GM12892 (cell line): ENCODE results near the gene MYLK.
"Not testable (repeated sequence)": the region's sequence is repeated elsewhere in the genome, so short reads cannot be mapped to it uniquely, and the experiment has no call there.

Experiments
- DNase-seq: peaks from one replicate; pipeline ENCODE4 v3.0.0; 2011; ENCODE audit not compliant: insufficient read length
- FAIRE-seq: peaks from 2 replicates; lab custom pipeline; 2011; peaks lifted over from hg19 to GRCh38; lab: Jason Lieb, UNC
- POLR2A ChIP-seq: IDR thresholded peaks from 2 replicates; pipeline ENCODE4 v1.6.1; 2011; ENCODE audit warnings: low read depth, low read length, control low read depth
- POLR2AphosphoS5 ChIP-seq: IDR thresholded peaks from 2 replicates; pipeline ENCODE4 v1.6.1; 2011; ENCODE audit warnings: low read depth, low read length, control low read depth
- TAF1 ChIP-seq: IDR thresholded peaks from 2 replicates; pipeline ENCODE4 v1.6.1; 2011; ENCODE audit warnings: low read depth, mild to moderate bottlenecking, control low read depth, low read length, borderline replicate concordance

MYLK gene

DNA sequence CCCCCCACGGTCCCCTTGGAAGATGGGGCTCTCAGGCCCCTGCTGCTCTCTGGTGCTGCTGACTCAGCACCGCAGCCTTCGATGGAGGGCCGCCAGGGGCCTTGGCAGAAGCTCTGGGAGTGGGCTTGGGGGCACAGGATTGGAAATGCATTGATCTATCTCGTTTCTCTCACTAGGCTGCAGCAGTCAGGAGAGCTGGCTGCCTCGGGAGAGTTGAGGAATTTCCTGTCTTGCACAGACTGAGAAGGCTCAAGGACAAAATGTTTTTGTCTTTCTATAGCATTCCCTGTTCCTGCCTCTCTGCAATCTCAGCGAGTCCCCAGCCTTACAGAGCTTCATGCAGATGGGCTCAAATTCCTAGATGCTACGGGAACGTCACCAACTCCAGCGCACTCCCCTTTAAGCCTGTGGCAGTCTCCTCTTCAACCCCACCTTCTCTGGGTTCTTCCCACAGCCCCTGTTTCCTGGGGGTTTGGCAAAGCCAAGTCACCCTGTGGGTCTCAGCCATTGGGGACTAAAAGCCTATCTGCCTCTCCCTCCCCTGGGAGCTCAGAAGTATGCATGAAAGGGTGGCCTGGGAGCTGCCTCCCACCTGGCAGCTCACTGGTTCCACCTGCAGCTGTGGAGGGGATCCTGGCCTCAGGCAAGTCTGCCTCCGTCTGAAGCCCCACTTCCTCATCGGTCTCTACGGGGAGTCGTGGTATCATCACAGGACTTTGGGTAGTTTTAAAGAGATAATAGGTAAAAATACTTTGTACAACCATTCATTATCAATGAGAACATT is 171.9 kb downstream of the MYLK start:
- DNase-seq (no peak), FAIRE-seq (no peak)
- TF ChIP-seq POLR2AphosphoS5 (no peak), POLR2A (no peak), TAF1 (no peak)

DNA sequence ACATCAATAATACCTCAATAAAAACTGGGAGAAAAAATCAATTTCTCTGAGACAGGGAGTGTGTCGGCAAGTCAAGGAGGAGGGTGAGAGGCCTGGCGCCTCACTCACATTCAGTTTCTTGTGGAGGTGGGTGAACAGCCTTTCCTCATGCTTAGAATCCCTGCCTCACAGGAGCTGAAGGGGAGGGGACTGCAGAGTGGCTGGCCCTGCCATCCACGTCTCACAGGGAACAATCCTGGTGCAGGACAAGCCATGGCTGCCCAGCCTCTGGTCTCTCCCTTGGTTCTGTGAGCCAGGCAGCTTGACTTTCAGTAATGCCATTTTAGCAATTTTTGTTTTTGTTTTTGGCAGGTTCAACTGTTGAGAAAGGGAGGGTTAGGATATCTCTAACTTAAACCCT is 172.8 kb downstream of the MYLK start:
- TF ChIP-seq POLR2A (no peak), TAF1 (no peak), POLR2AphosphoS5 (no peak)
- FAIRE-seq = no peak
- no peak for DNase-seq

DNA sequence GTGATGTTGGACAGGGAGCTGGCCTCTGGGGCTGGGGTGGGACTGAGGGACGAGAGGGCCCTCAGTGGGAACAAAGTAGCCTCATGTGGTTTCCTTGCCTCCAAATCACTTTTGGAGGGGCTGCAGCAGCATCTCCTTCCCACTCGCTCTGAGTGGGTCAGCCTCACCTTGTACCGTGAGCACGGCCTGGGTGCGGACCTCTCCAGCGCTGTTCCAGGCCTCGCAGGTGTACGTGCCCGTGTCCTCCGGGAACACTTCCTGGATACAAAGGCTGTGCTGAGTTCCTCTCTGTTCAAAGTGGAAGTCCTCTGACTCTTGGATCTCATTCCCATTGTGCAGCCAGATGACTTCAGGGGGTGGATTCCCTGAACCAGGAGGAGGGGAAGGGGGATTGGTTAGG is 175.6 kb downstream of the MYLK start:
- no peak for FAIRE-seq
- DNase-seq = no peak

DNA sequence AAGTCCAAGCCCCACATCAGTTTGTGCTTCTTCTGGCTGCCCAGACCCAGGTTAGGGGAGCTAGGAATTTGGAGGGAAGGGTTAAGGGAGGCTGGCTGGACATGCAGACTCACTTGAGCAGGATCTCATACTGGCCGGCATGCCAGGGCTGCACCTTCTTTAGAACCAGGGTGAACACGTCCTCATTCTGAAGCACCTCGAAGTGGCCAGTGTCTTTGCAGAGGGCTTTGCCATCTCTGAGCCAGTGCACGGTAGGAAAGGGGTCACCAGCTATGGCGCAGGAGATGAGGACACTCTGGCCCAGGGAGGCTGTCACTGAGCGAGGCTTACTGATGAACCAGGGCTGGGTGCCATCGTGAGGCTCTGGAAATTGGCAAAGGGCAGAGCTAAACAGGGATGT is 176.5 kb downstream of the MYLK start:
- FAIRE-seq, DNase-seq: not testable (repeated sequence)

More for the DNA sequence above, 175.6 kb downstream of the MYLK start:
- no peak for TF ChIP-seq TAF1
- TF ChIP-seq POLR2AphosphoS5 = no peak
- TF ChIP-seq POLR2A = no peak

DNA sequence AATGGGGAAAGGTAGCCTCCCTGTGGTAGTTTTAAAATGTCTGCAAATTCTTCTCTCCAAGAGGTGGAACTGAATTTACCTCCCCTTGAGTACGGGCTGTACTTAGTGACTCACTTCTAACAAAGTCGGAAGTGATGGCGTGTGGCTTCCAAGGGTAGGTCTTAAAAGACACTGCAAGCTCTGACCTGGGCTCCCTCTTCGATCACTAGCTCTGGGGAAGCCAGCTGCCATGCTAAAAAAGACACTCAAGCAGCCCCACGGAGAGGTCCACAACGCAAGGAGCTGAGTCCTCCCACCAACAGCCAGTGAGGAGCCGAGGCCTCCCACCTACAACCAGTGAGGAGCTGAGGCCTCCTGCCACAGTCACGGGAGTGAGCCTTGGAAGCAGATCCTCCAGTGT is 177.3 kb downstream of the MYLK start:
- TF ChIP-seq TAF1 = no peak
- no peak for TF ChIP-seq POLR2A
- TF ChIP-seq POLR2AphosphoS5 = no peak
- FAIRE-seq (no peak), DNase-seq (no peak)

DNA sequence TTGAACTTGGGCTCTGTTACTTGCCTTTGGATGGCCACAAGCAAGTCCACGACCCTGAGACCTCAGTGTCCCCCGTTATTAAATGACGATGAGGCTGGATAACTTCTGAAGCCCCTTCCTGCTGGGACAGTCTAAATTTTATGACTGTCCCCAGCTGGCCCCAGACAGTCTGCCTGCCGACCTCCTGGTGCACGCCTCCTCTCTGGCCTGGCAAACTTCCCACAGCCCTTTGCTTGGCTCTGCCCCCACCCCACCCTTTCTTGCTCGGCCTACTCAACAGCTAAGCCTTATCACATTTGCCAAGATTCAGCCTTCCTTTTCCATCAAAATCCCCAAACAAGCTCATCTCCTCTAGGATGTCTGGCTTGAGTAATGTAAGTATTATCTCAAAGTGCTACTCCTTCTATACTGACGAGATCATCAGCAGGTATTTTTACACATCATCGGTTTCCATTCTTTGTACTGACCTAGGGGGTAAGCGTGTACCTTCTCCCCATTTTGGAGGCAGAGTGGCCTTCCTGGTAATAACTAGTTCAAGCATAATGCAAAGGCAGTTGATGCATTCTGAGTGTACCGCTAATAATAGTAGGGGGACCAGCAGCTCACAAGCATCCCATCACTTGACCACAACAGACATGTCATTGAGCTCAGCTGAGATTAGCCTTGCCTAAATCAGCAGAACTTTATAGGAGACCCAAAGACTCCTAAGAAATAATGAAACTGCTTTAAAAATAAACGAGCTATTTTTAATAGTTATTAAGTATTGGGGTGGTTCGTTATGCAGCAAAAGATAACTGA is 178.4 kb downstream of the MYLK start:
- no peak for TF ChIP-seq POLR2A
- no peak for TF ChIP-seq TAF1
- no peak for TF ChIP-seq POLR2AphosphoS5
- no peak for DNase-seq
- FAIRE-seq = no peak

DNA sequence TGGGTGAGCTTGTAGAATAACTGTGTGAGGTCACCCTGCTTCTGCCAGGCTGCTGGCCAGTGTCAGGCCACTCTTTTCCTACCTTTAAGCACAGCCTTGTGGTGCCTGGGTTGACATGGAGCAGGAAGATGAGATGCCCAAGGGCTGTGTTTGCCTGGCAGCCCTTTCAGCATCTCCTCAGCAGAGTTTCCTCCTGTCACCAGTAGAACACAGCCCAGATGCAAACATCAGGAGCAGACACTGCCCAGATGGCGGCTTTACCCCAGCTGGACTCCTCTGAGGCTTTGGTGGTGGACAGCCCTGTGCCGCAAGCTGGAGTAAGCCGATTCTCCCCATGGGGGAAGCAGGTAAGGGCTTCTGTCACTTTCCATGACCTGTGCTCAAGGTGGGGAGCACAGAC is 180.5 kb downstream of the MYLK start:
- not testable (repeated sequence) for FAIRE-seq, DNase-seq

DNA sequence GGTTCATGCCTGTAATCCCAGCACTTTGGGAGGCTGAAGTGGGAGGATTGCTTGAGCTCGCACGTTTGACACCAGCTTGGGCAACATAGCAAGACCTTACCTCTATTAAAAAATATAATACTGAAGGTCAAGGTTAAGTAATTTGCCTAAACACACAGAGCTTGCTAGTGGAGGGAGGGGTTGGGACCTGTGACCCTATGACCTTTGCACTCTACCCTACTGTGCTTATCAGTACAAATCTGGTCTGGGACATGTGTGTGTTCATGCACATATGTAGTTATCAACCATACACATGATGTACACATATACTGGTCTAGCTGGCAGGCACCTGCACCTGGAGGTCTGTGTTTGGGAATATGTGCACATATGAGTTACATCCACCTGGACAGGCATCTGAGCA is 181.4 kb downstream of the MYLK start:
- FAIRE-seq (no peak), DNase-seq (no peak)
- TF ChIP-seq TAF1 (no peak), POLR2AphosphoS5 (no peak), POLR2A (no peak)

DNA sequence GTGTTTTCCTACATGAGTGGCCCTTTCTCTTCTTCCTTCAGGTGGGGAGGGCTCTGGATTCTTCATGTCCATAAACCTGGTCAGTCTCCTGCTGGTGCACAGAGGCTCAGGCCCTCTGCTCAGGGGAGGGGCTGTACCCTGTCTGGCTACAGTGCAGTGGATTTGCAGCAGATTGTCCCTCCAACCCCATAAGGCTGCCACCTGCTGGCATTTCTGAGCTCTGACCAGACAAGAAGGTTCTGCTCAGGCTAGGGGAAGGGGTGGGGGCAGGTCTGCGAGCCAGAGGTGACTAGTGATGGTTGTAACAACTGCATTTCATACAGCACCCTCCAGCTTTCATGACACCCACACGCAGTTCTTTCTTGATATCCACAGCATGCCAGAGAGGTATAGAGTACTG is 182.1 kb downstream of the MYLK start:
- not testable (repeated sequence) for DNase-seq, FAIRE-seq

DNA sequence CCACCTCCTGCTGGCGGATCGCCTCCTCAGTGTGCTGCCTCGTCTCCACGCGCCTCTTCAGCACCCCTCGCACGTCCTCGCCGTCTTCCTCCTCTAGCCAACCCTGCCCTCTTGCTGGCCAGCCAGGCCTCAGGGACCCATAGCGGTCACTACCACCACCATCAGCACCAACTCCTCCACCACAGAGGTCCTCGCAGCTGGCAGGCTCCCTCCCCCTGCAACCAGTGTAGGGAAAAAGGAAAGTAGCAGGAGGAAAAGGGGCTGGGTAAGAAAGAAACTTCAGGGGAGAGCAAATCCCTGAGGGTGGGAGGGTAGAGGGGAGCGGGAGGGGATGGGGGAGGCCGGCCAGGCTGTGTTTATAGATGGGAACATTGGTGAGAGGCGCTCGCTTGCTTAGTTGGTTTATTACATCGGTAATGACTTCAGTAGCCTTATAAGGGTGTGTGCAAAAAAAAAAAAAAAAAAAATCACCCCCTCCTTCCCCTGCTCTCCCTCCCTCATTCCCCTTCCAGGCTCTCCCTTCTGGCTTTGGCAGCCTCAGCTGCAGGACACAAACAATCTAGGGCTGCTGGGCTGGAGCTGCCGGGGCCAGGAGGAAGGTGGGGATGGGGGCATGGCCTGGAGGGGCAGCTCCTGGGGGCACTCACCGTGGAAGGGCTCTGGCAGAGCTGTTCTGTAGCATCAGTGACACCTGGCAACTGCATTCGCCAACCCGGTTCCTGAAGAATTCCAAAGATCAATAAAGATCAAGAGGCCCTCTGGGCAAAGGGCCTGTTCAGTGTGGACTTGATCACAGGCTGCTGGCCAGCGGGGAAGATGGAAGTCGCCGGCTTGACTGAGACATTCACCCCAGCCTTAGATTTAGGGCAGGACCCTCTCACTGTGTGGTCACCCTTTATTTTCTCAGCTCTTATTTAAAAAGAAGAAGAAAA is 183.1 kb downstream of the MYLK start:
- TF ChIP-seq POLR2A (no peak), POLR2AphosphoS5 (no peak), TAF1 (no peak)
- DNase-seq (no peak), FAIRE-seq (no peak)

DNA sequence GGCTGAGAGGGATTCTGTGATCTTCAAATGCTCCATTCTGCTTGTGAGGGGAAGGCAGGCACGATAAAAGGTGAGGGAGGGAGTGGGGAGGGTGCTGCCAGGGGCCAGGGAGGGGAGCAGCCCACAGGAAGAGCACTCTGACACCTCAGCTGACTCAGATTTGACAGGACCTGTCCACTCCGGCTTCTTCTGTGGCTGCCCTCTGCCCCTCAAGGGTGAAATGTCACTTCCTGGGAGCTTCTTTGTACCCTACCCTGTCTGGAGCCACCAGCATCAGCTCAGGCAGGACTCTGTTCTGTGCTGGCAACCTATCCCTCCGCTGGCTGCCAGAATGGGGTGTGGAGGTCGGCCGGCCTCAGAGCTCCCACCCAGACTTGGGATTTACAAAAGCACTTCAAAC is 185.3 kb downstream of the MYLK start:
- no peak for FAIRE-seq
- no peak for DNase-seq
- no peak for TF ChIP-seq POLR2AphosphoS5
- TF ChIP-seq TAF1 = no peak
- TF ChIP-seq POLR2A = no peak

DNA sequence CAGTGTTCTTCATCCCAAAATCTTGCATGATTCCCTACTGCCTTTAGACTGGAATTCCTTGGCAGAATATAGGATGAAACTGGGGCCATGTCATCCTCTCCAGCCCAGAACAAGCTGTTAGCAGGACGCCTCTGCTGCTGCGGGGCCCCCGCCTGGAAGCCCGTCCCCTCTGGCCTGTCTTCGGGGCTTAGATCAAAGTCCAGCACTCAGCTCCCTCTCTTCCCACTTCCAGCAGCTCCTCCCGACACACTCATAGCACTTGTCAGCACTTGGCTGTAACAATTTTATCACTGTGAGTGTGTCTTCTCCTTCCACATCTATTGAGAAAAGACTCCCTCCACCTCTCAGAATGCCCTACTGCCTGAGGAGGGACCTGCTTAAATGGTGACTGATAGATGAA is 187.3 kb downstream of the MYLK start:
- FAIRE-seq = no peak
- DNase-seq = no peak
- TF ChIP-seq TAF1 (no peak), POLR2A (no peak), POLR2AphosphoS5 (no peak)
